ENCODE data around the gene ASB3. TPM values are rescaled to one million over a fixed set of nuclear protein-coding genes. Genes with fewer than 3 reads are reported as not detected.
"Not testable (repeated sequence)": the region's sequence is repeated elsewhere in the genome, so short reads cannot be mapped to it uniquely, and the experiment has no call there.

The ASB3 gene
- total and polyA plus RNA-seq, 11 donors = 4.2 to 18.0 (median 9.7) TPM

DNA sequence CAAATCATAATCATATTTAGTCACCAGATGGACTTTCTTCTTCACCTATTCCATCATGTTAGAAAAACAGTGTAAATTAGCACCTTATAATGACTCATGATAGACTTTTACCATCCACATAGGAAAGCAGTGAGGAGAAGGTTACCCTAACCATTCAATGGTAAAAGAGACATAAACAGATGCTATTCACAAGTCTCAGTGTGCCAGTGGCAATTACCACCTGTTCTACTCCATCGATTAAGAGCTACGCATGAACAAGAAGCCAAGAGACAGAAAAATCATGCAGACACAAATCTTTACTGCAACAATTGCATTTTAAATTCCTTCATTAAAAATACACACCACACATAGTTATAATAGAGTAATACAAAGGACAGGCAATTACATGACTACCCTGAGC is 125.9 kb downstream of the ASB3 start:
- intact Hi-C loops (cut with DNase I) = no loop called here
- DNase-seq (no peak), ATAC-seq (no peak)
- H3K4me3 ChIP-seq = no peak overlapping the region
- H3K4me1 ChIP-seq = no peaks in the 10 kb centered on the region
- TF ChIP-seq CTCF (IDR thresholded peaks at IDR 0.05) = no peak
- TF ChIP-seq POLR2A (IDR thresholded peaks at IDR 0.05) = no peak
- peaks cover 0 to 23% (median 0%) of the 10 kb centered on the region in 12 donors for H3K9me3 ChIP-seq
- H3K27ac ChIP-seq = no peak overlapping the region
- no peaks in the 10 kb centered on the region for H3K36me3 ChIP-seq
- no peaks in the 10 kb centered on the region for H3K27me3 ChIP-seq
- 98 to 99% (median 98%) methylated on average over 2 of the region's 2 CpGs for WGBS, 4 donors

- ATAC-seq; H3K27me3 ChIP-seq; H3K36me3 ChIP-seq; intact Hi-C loops (cut with DNase I); DNase-seq; H3K4me1 ChIP-seq; H3K27ac ChIP-seq; H3K4me3 ChIP-seq: not testable (repeated sequence)
- peaks cover 0 to 11% (median 0%) of the 10 kb centered on the region in 12 donors for H3K9me3 ChIP-seq
- WGBS, 4 donors = 81 to 90% (median 89%) methylated on average over 4 of the region's 4 CpGs
These were observed 128.3 kb downstream of the ASB3 start for GRCh38 chr2:53658474-53658873.

DNA sequence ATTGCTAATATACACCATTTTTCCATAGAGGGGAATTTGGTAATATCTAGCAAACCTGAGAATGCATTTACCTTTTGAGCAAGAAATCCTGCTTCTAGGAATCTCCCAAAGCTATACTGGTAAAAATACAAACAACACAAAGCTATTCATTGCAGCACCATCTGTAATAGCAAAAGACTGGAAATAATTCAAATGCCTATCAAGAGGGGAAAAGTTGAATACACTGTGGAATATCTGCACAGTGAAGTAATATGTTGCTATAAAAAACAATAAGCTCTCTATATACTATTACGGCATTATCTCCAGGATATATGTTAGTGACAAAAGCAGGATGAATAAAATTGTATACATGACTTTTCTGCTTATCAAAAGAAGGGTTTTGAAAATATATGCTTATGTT is 131.5 kb downstream of the ASB3 start:
- DNase-seq = no peak
- H3K9me3 ChIP-seq = no peaks in the 10 kb centered on the region
- H3K36me3 ChIP-seq = no peaks in the 10 kb centered on the region
- no peak for ATAC-seq
- 40 to 52% (median 42%) methylated on average over 1 of the region's 1 CpG for WGBS, 4 donors
- H3K27me3 ChIP-seq = no peaks in the 10 kb centered on the region
- H3K27ac ChIP-seq = no peak overlapping the region
- no peak overlapping the region for H3K4me3 ChIP-seq
- TF ChIP-seq POLR2A (IDR thresholded peaks at IDR 0.05) (no peak), CTCF (IDR thresholded peaks at IDR 0.05) (no peak)
- intact Hi-C loops (cut with DNase I) = no loop called here
- H3K4me1 ChIP-seq = no peaks in the 10 kb centered on the region

GRCh38 chr2:53654396-53654795 is 132.4 kb downstream of the ASB3 start:
- no peaks in the 10 kb centered on the region for H3K27me3 ChIP-seq
- no peaks in the 10 kb centered on the region for H3K9me3 ChIP-seq
- no peaks in the 10 kb centered on the region for H3K4me1 ChIP-seq
- intact Hi-C loops (cut with DNase I) = no loop called here
- TF ChIP-seq CTCF (IDR thresholded peaks at IDR 0.05) (no peak), POLR2A (IDR thresholded peaks at IDR 0.05) (no peak)
- DNase-seq (no peak), ATAC-seq (peak in 3 of 4 donors; percentile 24 to 45 (median 31))
- no peak overlapping the region for H3K4me3 ChIP-seq
- no peak overlapping the region for H3K27ac ChIP-seq
- H3K36me3 ChIP-seq = no peaks in the 10 kb centered on the region

- no peaks in the 10 kb centered on the region for H3K36me3 ChIP-seq
- no peak overlapping the region for H3K27ac ChIP-seq
- H3K9me3 ChIP-seq = no peaks in the 10 kb centered on the region
- WGBS, 4 donors = 76 to 85% (median 81%) methylated on average over 2 of the region's 2 CpGs
- no peak for DNase-seq
- no peak for ATAC-seq
- no peak overlapping the region for H3K4me3 ChIP-seq
- no peaks in the 10 kb centered on the region for H3K4me1 ChIP-seq
- TF ChIP-seq CTCF (IDR thresholded peaks at IDR 0.05) (no peak), POLR2A (IDR thresholded peaks at IDR 0.05) (no peak)
- intact Hi-C loops (cut with DNase I) = no loop called here
- no peaks in the 10 kb centered on the region for H3K27me3 ChIP-seq
These were observed 134.6 kb downstream of the ASB3 start for GRCh38 chr2:53652131-53652530.
